H9 (cell line): ENCODE results near the gene FH. TPM values are rescaled to one million over a fixed set of nuclear protein-coding genes. Genes with fewer than 3 reads are reported as not detected.

Source experiments
- DNase-seq: peaks from one replicate; pipeline ENCODE4 v3.0.0-alpha.2; 2017
- H2AFZ ChIP-seq: one replicate; pipeline ENCODE4 v1.6.1; 2013; ENCODE audit warnings: mild to moderate bottlenecking, low read length, control low read depth, moderate library complexity
- H2AK5ac ChIP-seq: 2 replicates; pipeline ENCODE4 v1.6.1; 2013; ENCODE audit warnings: low read length, control low read depth, mixed read lengths; ENCODE audit not compliant: insufficient read length
- H2BK120ac ChIP-seq: one replicate; pipeline ENCODE4 v1.6.1; 2013; ENCODE audit warnings: low read depth, mild to moderate bottlenecking, low read length, control low read depth, inconsistent platforms; ENCODE audit not compliant: poor library complexity, severe bottlenecking
- H2BK12ac ChIP-seq: 2 replicates; pipeline ENCODE4 v1.6.1; 2013; ENCODE audit warnings: low read length, control low read depth, mixed read lengths, low read depth; ENCODE audit not compliant: insufficient read length
- H2BK15ac ChIP-seq: 2 replicates; pipeline ENCODE4 v1.6.1; 2013; ENCODE audit warnings: low read depth, low read length, control low read depth
- H2BK20ac ChIP-seq: one replicate; pipeline ENCODE4 v1.6.1; 2013; ENCODE audit warnings: low read depth, mild to moderate bottlenecking, low read length, control low read depth, inconsistent platforms; ENCODE audit not compliant: poor library complexity, severe bottlenecking
- H2BK5ac ChIP-seq: 2 replicates; pipeline ENCODE4 v1.6.1; 2013; ENCODE audit warnings: low read length, control low read depth, mixed read lengths; ENCODE audit not compliant: insufficient read length
- H3K14ac ChIP-seq: 2 replicates; pipeline ENCODE4 v1.6.1; 2013; ENCODE audit warnings: low read length, control low read depth; ENCODE audit not compliant: insufficient read depth
- H3K18ac ChIP-seq: 2 replicates; pipeline ENCODE4 v1.6.1; 2013; ENCODE audit warnings: low read depth, mild to moderate bottlenecking, mixed read lengths, low read length, control low read depth; ENCODE audit not compliant: insufficient read length
- H3K23ac ChIP-seq: 2 replicates; pipeline ENCODE4 v1.6.1; 2013; ENCODE audit warnings: low read length, control low read depth, mixed read lengths, low read depth; ENCODE audit not compliant: insufficient read length
- H3K23me2 ChIP-seq: 2 replicates; pipeline ENCODE4 v1.6.1; 2013; ENCODE audit warnings: low read depth, mild to moderate bottlenecking, mixed read lengths, low read length, control low read depth; ENCODE audit not compliant: insufficient read length, poor library complexity, severe bottlenecking
- H3K27ac ChIP-seq: 2 replicates; pipeline ENCODE4 v1.5.1; 2013; ENCODE audit warnings: low read length, control low read depth, mixed read lengths, low read depth; ENCODE audit not compliant: insufficient read length
- H3K27me3 ChIP-seq: 2 replicates; pipeline ENCODE4 v1.6.1; 2013; ENCODE audit warnings: low read length, control low read depth, inconsistent platforms; ENCODE audit not compliant: insufficient read depth
- H3K4ac ChIP-seq: 2 replicates; pipeline ENCODE4 v1.6.1; 2013; ENCODE audit warnings: low read depth, mild to moderate bottlenecking, control low read depth, inconsistent platforms, low read length, moderate library complexity
- H3K4me1 ChIP-seq: 2 replicates; pipeline ENCODE4 v1.6.1; 2013; ENCODE audit warnings: low read length, control low read depth, inconsistent platforms; ENCODE audit not compliant: insufficient read depth
- H3K4me2 ChIP-seq: 2 replicates; pipeline ENCODE4 v1.6.1; 2013; ENCODE audit warnings: low read length, control low read depth, mixed read lengths; ENCODE audit not compliant: insufficient read length, insufficient read depth
- H3K56ac ChIP-seq: 2 replicates; pipeline ENCODE4 v1.6.1; 2013; ENCODE audit warnings: low read depth, mild to moderate bottlenecking, mixed read lengths, low read length, control low read depth; ENCODE audit not compliant: insufficient read length
- H3K79me1 ChIP-seq: 2 replicates; pipeline ENCODE4 v1.6.1; 2013; ENCODE audit warnings: low read depth, mild to moderate bottlenecking, moderate library complexity, low read length, control low read depth, inconsistent platforms; ENCODE audit not compliant: insufficient read depth, poor library complexity, severe bottlenecking
- H3K79me2 ChIP-seq: 2 replicates; pipeline ENCODE4 v1.6.1; 2013; ENCODE audit warnings: low read length, control low read depth, inconsistent platforms; ENCODE audit not compliant: insufficient read depth
- H3K9ac ChIP-seq: 2 replicates; pipeline ENCODE4 v1.6.1; 2013; ENCODE audit warnings: low read length, control low read depth, mixed read lengths; ENCODE audit not compliant: insufficient read length; ENCODE audit errors: extremely low read depth
- H3K9me3 ChIP-seq: one replicate; pipeline ENCODE4 v1.6.1; 2013; ENCODE audit warnings: low read depth, low read length, inconsistent platforms; ENCODE audit not compliant: control insufficient read depth
- H3T11ph ChIP-seq: one replicate; pipeline ENCODE4 v1.6.1; 2013; ENCODE audit warnings: mild to moderate bottlenecking, low read length, control low read depth, inconsistent platforms
- H4K20me1 ChIP-seq: one replicate; pipeline ENCODE4 v1.6.1; 2013; ENCODE audit not compliant: control insufficient read depth, insufficient read length, insufficient read depth
- H4K5ac ChIP-seq: 2 replicates; pipeline ENCODE4 v1.6.1; 2013; ENCODE audit warnings: low read depth, mild to moderate bottlenecking, mixed read lengths, low read length, control low read depth; ENCODE audit not compliant: insufficient read length
- H4K8ac ChIP-seq: replicated peaks from 2 replicates; pipeline ENCODE4 v1.6.1; 2013; ENCODE audit warnings: low read length, control low read depth, mixed read lengths, low read depth; ENCODE audit not compliant: insufficient read length
- H4K91ac ChIP-seq: 2 replicates; pipeline ENCODE4 v1.6.1; 2013; ENCODE audit warnings: low read depth, mild to moderate bottlenecking, moderate library complexity, mixed read lengths, low read length, control low read depth; ENCODE audit not compliant: insufficient read length
- H3K27ac Mint-ChIP-seq, 3 experiments: 2 replicates in 2 of 3; 3 replicates in 1 of 3; pipeline ENCODE4 v1.8.0; 2020 to 2021; ENCODE audit warnings: mixed read lengths in 3 of 3, mild to moderate bottlenecking in 1 of 3, moderate library complexity in 1 of 3
- H3K27me3 Mint-ChIP-seq: 2 replicates; pipeline ENCODE4 v1.8.0; 2021; ENCODE audit warnings: low read depth, mild to moderate bottlenecking, moderate library complexity, mixed read lengths
- H3K36me3 Mint-ChIP-seq, 3 experiments: 2 replicates in 2 of 3; 3 replicates in 1 of 3; pipeline ENCODE4 v1.8.0; 2020 to 2021; ENCODE audit warnings: low read depth in 3 of 3, mixed read lengths in 3 of 3; ENCODE audit not compliant: insufficient read depth in 1 of 3
- H3K4me1 Mint-ChIP-seq, 2 experiments: 2 replicates each; pipeline ENCODE4 v1.8.0; 2020; ENCODE audit warnings: mixed read lengths in 2 of 2
- H3K4me3 Mint-ChIP-seq, 2 experiments: 2 replicates in 1 of 2; 3 replicates in 1 of 2; pipeline ENCODE4 v1.8.0; 2020 to 2021; ENCODE audit warnings: mild to moderate bottlenecking in 2 of 2, mixed read lengths in 2 of 2, moderate library complexity in 1 of 2
- H3K9me3 Mint-ChIP-seq, 2 experiments: 2 replicates in 1 of 2; 3 replicates in 1 of 2; pipeline ENCODE4 v1.8.0; 2020; ENCODE audit warnings: mild to moderate bottlenecking in 2 of 2, mixed read lengths in 2 of 2, moderate library complexity in 1 of 2
- CTCF ChIP-seq: fragments of 200-600 bp; sonication (generic); conservative IDR thresholded peaks from 3 replicates; pipeline ENCODE4 v1.8.0; 2021; ENCODE audit warnings: antibody characterized with exemption, mild to moderate bottlenecking
- WGBS: extraction: QIAGEN DNeasy Blood & Tissue Kit; methylation state at CpG from one replicate; pipeline ENCODE4 v1.1.7; 2013; ENCODE audit warnings: missing lambda C conversion rate, low lambda C conversion rate, mixed read lengths; ENCODE audit not compliant: insufficient read length; ENCODE audit errors: extremely low coverage; 5-methylcytosine and 5-hydroxymethylcytosine counted together
- total RNA-seq: library from RNA; stranded (reverse); gene quantifications from 2 replicates; pipeline ENCODE4 v1.2.1, GENCODE V29; 2021

FH gene
- total RNA-seq, 1 experiment from 2014 or later: 83.9 TPM

- H2BK120ac ChIP-seq: no peak overlapping the region
- peaks cover 3% of the 10 kb centered on the region for H3K79me1 ChIP-seq
- no CpG with 5 or more reads among the region's 28 CpGs for WGBS
- no peak overlapping the region for H3K4ac ChIP-seq
- H2AK5ac ChIP-seq: no peak overlapping the region
- peak overlapping the region; percentile 94 for H3K4me2 ChIP-seq
- no peak overlapping the region; a peak in 1 of 7 replicates for H3K27ac Mint-ChIP-seq
- no peak overlapping the region for H3K18ac ChIP-seq
- H3T11ph ChIP-seq: no peak overlapping the region
- H3K27ac ChIP-seq: no peak overlapping the region
- no peaks in the 10 kb centered on the region for H3K9me3 ChIP-seq
- no peak overlapping the region for H4K8ac ChIP-seq
- no peak overlapping the region; a peak in 2 of 5 replicates for H3K4me3 Mint-ChIP-seq
- H4K20me1 ChIP-seq: no peaks in the 10 kb centered on the region
- H4K91ac ChIP-seq: no peak overlapping the region
- H2BK12ac ChIP-seq: no peak overlapping the region
- peaks cover 5% of the 10 kb centered on the region for H3K23me2 ChIP-seq
- no peak overlapping the region for H4K5ac ChIP-seq
- peaks cover 2% of the 10 kb centered on the region; the same call in 1 of the 2 replicates for H3K79me2 ChIP-seq
- H3K27me3 ChIP-seq: no peaks in the 10 kb centered on the region
- H3K14ac ChIP-seq: no peak overlapping the region
- no peak overlapping the region for H2BK20ac ChIP-seq
- H2BK15ac ChIP-seq: no peak overlapping the region
- H3K4me1 ChIP-seq: no peaks in the 10 kb centered on the region
- no peaks in the 10 kb centered on the region for H3K9me3 Mint-ChIP-seq
- H2BK5ac ChIP-seq: no peak overlapping the region
- peaks cover 8 to 13% of the 10 kb centered on the region in 2 experiments for H3K4me1 Mint-ChIP-seq
- peak overlapping the region; percentile 56 for H3K9ac ChIP-seq
- peak; percentile 38 for DNase-seq
- no peak overlapping the region for H3K23ac ChIP-seq
- H3K27me3 Mint-ChIP-seq: peaks cover 11% of the 10 kb centered on the region
- H2AFZ ChIP-seq: no peak overlapping the region
- H3K36me3 Mint-ChIP-seq: peaks cover 5 to 18% (median 12%) of the 10 kb centered on the region in 3 experiments; a peak in 6 of 7 replicates
- no peak overlapping the region for H3K56ac ChIP-seq
- no peak for TF ChIP-seq CTCF
These were observed 863 bp downstream of the FH start for GRCh38 chr1:241518476-241519307.
